Neural cell (in vitro differentiated cells): ENCODE data around the gene EIF1AD. TPM values are rescaled to one million over a fixed set of nuclear protein-coding genes. Genes with fewer than 3 reads are reported as not detected.

Source experiments
- H2AFZ ChIP-seq: fragments of 200-600, 300-800 bp; sonication (generic), shearing (Covaris generic); 2 replicates; pipeline ENCODE4 v1.6.0; 2014; ENCODE audit warnings: low read depth, mild to moderate bottlenecking, antibody characterized with exemption, low read length, moderate library complexity
- H3F3A ChIP-seq: fragments of 200-600 bp; shearing (Covaris generic); 2 replicates; pipeline ENCODE4 v1.6.1; 2016; ENCODE audit warnings: mild to moderate bottlenecking, moderate library complexity, mixed read lengths, antibody characterized with exemption, low read length; ENCODE audit not compliant: insufficient read depth, poor library complexity, severe bottlenecking
- H3K27ac ChIP-seq: fragments of 200-600, 300-800 bp; sonication (generic), shearing (Covaris generic); 2 replicates; pipeline ENCODE4 v1.5.1; 2014; ENCODE audit warnings: mild to moderate bottlenecking, low read length, moderate library complexity
- H3K27me3 ChIP-seq: fragments of 300-800, 200-600 bp; sonication (generic), shearing (Covaris generic); 2 replicates; pipeline ENCODE4 v1.6.0; 2014; ENCODE audit warnings: mild to moderate bottlenecking, low read depth, low read length, moderate library complexity; ENCODE audit not compliant: insufficient read depth
- H3K36me3 ChIP-seq: fragments of 300-800, 200-600 bp; sonication (generic), shearing (Covaris generic); 2 replicates; pipeline ENCODE4 v1.5.1; 2014; ENCODE audit warnings: mild to moderate bottlenecking, antibody characterized with exemption, low read length, moderate library complexity; ENCODE audit not compliant: insufficient read depth
- H3K4me2 ChIP-seq: fragments of 300-800, 200-600 bp; sonication (generic), shearing (Covaris generic); 2 replicates; pipeline ENCODE4 v1.6.0; 2014; ENCODE audit warnings: mild to moderate bottlenecking, low read length
- H3K4me3 ChIP-seq: fragments of 300-800, 200-600 bp; sonication (generic), shearing (Covaris generic); 2 replicates; pipeline ENCODE4 v1.5.1; 2014; ENCODE audit warnings: mild to moderate bottlenecking, low read length, moderate library complexity
- H3K79me2 ChIP-seq: fragments of 200-600 bp; shearing (Covaris generic); replicated peaks from 2 replicates; pipeline ENCODE4 v1.6.0; 2014; ENCODE audit warnings: mild to moderate bottlenecking, low read length, moderate library complexity; ENCODE audit not compliant: insufficient read depth
- H3K9ac ChIP-seq: fragments of 300-800, 200-600 bp; sonication (generic), shearing (Covaris generic); 2 replicates; pipeline ENCODE4 v1.6.1; 2016; ENCODE audit warnings: mild to moderate bottlenecking, low read length, mixed read lengths
- H3K9me2 ChIP-seq: fragments of 200-600 bp; shearing (Covaris generic); 2 replicates; pipeline ENCODE4 v1.6.1; 2016; ENCODE audit warnings: mild to moderate bottlenecking, low read length, mixed read lengths; ENCODE audit not compliant: insufficient read depth
- H3K9me3 ChIP-seq: fragments of 200-600, 300-800 bp; sonication (generic), shearing (Covaris generic); 2 replicates; pipeline ENCODE4 v1.6.1; 2016; ENCODE audit warnings: mild to moderate bottlenecking, mixed run types, low read length, moderate library complexity, mixed read lengths
- H4K20me1 ChIP-seq: fragments of 200-600 bp; shearing (Covaris generic); 2 replicates; pipeline ENCODE4 v1.6.1; 2016; ENCODE audit warnings: mild to moderate bottlenecking, mixed run types; ENCODE audit not compliant: insufficient read depth
- EP300 ChIP-seq: fragments of 450-650 bp; conservative IDR thresholded peaks from 2 replicates; pipeline ENCODE4 v1.6.1; 2014; ENCODE audit warnings: antibody characterized with exemption, mild to moderate bottlenecking, moderate library complexity; ENCODE audit not compliant: poor library complexity, severe bottlenecking
- EZH2 ChIP-seq: fragments of 200-600, 300-800 bp; shearing (Covaris generic), sonication (generic); IDR thresholded peaks from 2 replicates; pipeline ENCODE4 v1.6.1; 2014; ENCODE audit warnings: antibody characterized with exemption, low read length, borderline replicate concordance, mild to moderate bottlenecking; ENCODE audit not compliant: insufficient read depth, poor library complexity, severe bottlenecking
- MXI1 ChIP-seq: fragments of 450-650 bp; conservative IDR thresholded peaks from 2 replicates; pipeline ENCODE4 v1.6.1; 2014; ENCODE audit warnings: antibody characterized with exemption, mild to moderate bottlenecking; ENCODE audit not compliant: poor library complexity, severe bottlenecking
- POLR2AphosphoS5 ChIP-seq: IDR thresholded peaks from 2 replicates; pipeline ENCODE4 v1.6.1; 2012
- RAD21 ChIP-seq: fragments of 450-650 bp; conservative IDR thresholded peaks from 2 replicates; pipeline ENCODE4 v1.6.1; 2014; ENCODE audit warnings: antibody characterized with exemption, mild to moderate bottlenecking, moderate library complexity
- SMC3 ChIP-seq: fragments of 450-650 bp; conservative IDR thresholded peaks from 2 replicates; pipeline ENCODE4 v1.6.1; 2014; ENCODE audit warnings: antibody characterized with exemption, mild to moderate bottlenecking, moderate library complexity; ENCODE audit not compliant: poor library complexity
- TAF1 ChIP-seq: IDR thresholded peaks from 2 replicates; pipeline ENCODE4 v1.6.1; 2012; ENCODE audit warnings: low read depth
- polyA plus RNA-seq: library from polyadenylated mRNA; depleted of rRNA; stranded (reverse); fragments of >200 nt; gene quantifications from 2 replicates; pipeline ENCODE4 v1.2.3, GENCODE V29; 2014
- TF ChIP-seq, protein P1 (sequence below): IDR thresholded peaks from 2 replicates; pipeline ENCODE4 v1.6.1; 2012; ENCODE audit warnings: borderline replicate concordance
- TF ChIP-seq, protein P2 (sequence below): fragments of 450-650 bp; IDR thresholded peaks from 2 replicates; pipeline ENCODE4 v1.5.1; 2014; ENCODE audit warnings: antibody characterized with exemption, mild to moderate bottlenecking, moderate library complexity; ENCODE audit not compliant: poor library complexity, severe bottlenecking

The EIF1AD gene
- polyA plus RNA-seq, 1 donor from 2014 or later: 34.9 TPM

DNA sequence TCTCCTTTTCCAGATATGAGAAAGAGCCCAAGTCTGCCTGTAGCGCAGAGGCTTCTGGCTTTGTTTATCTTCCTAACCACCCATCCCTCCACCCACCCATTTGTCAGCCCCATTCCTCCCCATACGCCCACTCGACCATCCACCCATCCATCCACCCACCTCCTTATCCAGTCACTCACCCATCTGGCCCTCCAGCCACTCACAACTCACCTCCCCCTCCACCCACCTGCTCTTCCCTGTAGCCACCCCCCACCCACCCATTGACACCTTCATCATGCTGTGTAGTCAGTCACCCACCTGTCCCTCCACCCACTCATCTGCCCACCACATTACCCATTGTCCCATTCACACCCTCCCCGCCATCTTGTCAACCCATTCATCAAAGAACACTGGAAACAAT, 15.4 kb upstream of the EIF1AD start:
- no peaks in the 10 kb centered on the region for H3K9me2 ChIP-seq
- peaks cover 11% of the 10 kb centered on the region for H3K27me3 ChIP-seq
- no peak overlapping the region for H2AFZ ChIP-seq
- H4K20me1 ChIP-seq: no peaks in the 10 kb centered on the region
- H3K4me3 ChIP-seq: no peak overlapping the region
- no peaks in the 10 kb centered on the region for H3K79me2 ChIP-seq
- H3K27ac ChIP-seq: no peak overlapping the region
- no peaks in the 10 kb centered on the region for H3K36me3 ChIP-seq
- no peak overlapping the region for H3K4me2 ChIP-seq
- no peak overlapping the region for H3K9ac ChIP-seq
- no peaks in the 10 kb centered on the region for H3K9me3 ChIP-seq
- no peak for TF ChIP-seq SMC3
- TF ChIP-seq, protein P1, sequence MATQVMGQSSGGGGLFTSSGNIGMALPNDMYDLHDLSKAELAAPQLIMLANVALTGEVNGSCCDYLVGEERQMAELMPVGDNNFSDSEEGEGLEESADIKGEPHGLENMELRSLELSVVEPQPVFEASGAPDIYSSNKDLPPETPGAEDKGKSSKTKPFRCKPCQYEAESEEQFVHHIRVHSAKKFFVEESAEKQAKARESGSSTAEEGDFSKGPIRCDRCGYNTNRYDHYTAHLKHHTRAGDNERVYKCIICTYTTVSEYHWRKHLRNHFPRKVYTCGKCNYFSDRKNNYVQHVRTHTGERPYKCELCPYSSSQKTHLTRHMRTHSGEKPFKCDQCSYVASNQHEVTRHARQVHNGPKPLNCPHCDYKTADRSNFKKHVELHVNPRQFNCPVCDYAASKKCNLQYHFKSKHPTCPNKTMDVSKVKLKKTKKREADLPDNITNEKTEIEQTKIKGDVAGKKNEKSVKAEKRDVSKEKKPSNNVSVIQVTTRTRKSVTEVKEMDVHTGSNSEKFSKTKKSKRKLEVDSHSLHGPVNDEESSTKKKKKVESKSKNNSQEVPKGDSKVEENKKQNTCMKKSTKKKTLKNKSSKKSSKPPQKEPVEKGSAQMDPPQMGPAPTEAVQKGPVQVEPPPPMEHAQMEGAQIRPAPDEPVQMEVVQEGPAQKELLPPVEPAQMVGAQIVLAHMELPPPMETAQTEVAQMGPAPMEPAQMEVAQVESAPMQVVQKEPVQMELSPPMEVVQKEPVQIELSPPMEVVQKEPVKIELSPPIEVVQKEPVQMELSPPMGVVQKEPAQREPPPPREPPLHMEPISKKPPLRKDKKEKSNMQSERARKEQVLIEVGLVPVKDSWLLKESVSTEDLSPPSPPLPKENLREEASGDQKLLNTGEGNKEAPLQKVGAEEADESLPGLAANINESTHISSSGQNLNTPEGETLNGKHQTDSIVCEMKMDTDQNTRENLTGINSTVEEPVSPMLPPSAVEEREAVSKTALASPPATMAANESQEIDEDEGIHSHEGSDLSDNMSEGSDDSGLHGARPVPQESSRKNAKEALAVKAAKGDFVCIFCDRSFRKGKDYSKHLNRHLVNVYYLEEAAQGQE: no peak
- no peak for TF ChIP-seq EZH2
- TF ChIP-seq, protein P2, sequence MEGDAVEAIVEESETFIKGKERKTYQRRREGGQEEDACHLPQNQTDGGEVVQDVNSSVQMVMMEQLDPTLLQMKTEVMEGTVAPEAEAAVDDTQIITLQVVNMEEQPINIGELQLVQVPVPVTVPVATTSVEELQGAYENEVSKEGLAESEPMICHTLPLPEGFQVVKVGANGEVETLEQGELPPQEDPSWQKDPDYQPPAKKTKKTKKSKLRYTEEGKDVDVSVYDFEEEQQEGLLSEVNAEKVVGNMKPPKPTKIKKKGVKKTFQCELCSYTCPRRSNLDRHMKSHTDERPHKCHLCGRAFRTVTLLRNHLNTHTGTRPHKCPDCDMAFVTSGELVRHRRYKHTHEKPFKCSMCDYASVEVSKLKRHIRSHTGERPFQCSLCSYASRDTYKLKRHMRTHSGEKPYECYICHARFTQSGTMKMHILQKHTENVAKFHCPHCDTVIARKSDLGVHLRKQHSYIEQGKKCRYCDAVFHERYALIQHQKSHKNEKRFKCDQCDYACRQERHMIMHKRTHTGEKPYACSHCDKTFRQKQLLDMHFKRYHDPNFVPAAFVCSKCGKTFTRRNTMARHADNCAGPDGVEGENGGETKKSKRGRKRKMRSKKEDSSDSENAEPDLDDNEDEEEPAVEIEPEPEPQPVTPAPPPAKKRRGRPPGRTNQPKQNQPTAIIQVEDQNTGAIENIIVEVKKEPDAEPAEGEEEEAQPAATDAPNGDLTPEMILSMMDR: no peak
- no peak for TF ChIP-seq EP300
- TF ChIP-seq POLR2AphosphoS5: no peak
- TF ChIP-seq MXI1: no peak
- TF ChIP-seq TAF1: no peak
- TF ChIP-seq RAD21: no peak
- H3F3A ChIP-seq: no peaks in the 10 kb centered on the region

DNA sequence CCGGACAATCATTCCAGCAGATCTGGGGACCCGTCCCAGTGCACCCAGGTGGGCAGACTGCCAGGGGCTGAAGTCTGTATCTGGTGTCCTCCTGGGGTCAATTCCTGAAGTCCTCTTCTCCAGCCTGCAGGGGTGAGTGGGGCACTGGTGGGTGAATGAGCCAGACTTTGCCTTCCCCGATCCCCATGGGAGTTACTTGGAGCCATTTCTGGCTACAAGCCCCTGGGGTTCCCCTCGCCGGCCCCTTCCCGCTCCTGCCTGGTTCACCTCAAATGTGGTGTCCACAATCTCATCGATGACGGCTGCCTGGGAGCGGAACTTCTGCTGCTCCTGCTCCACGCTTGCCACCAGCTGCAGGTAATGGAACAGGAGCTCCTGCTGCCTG, 14.8 kb upstream of the EIF1AD start:
- peaks cover 9% of the 10 kb centered on the region for H3K27me3 ChIP-seq
- H3K36me3 ChIP-seq: no peaks in the 10 kb centered on the region
- H4K20me1 ChIP-seq: no peaks in the 10 kb centered on the region
- no peak overlapping the region for H3K27ac ChIP-seq
- H3K9me3 ChIP-seq: no peaks in the 10 kb centered on the region
- H3F3A ChIP-seq: no peaks in the 10 kb centered on the region
- TF ChIP-seq EZH2 (no peak), TAF1 (no peak), SMC3 (no peak)
- no peaks in the 10 kb centered on the region for H3K79me2 ChIP-seq
- H3K9me2 ChIP-seq: no peaks in the 10 kb centered on the region
- H3K9ac ChIP-seq: no peak overlapping the region
- no peak overlapping the region for H3K4me3 ChIP-seq
- H3K4me2 ChIP-seq: no peak overlapping the region
- no peak overlapping the region for H2AFZ ChIP-seq
